OCI-LY7 (cell line): ENCODE results near the gene UCP1. TPM values are rescaled to one million over a fixed set of nuclear protein-coding genes. Genes with fewer than 3 reads are reported as not detected.

Experiments used
- BruUV-seq: library from RNA; stranded (reverse); fragments of 400-500 nt; replicated peaks from 2 replicates; lab custom pipeline; 2021; lab: Mats Ljungman, UMichigan
- CTCF ChIA-PET: fragments of 300-600 bp; sonication (Branson Sonifier 250); formaldehyde crosslinking; loops from one replicate; lab custom pipeline; 2022; ENCODE audit warnings: antibody characterized with exemption; ENCODE audit not compliant: unreplicated experiment; lab: Charles Lee
- POLR2A ChIA-PET: fragments of 300-600 bp; sonication (Branson Sonifier 250); formaldehyde crosslinking; loops from one replicate; lab custom pipeline; 2022; ENCODE audit warnings: antibody characterized with exemption; lab: Charles Lee
- DNase-seq: peaks from one replicate; pipeline ENCODE4 v3.0.0-alpha.2; 2015; ENCODE audit warnings: low spot score
- H2AFZ ChIP-seq: fragments of 200-600 bp; sonication (generic), shearing (Covaris generic); 2 replicates; pipeline ENCODE4 v1.6.1; 2014; ENCODE audit warnings: mild to moderate bottlenecking, antibody characterized with exemption, low read length, moderate library complexity
- H3K27ac ChIP-seq: fragments of 200-600 bp; sonication (generic); 2 replicates; pipeline ENCODE4 v1.5.1; 2014; ENCODE audit warnings: mixed run types, low read depth, mild to moderate bottlenecking, moderate library complexity, low read length, inconsistent platforms; ENCODE audit not compliant: poor library complexity, severe bottlenecking
- H3K36me3 ChIP-seq: fragments of 200-600 bp; sonication (generic); 2 replicates; pipeline ENCODE4 v1.6.1; 2014; ENCODE audit warnings: mild to moderate bottlenecking, antibody characterized with exemption, low read length, moderate library complexity, mixed read lengths; ENCODE audit not compliant: insufficient read depth
- H3K4me1 ChIP-seq: fragments of 200-600 bp; sonication (generic); 2 replicates; pipeline ENCODE4 v1.5.1; 2014; ENCODE audit warnings: mild to moderate bottlenecking, low read length; ENCODE audit not compliant: insufficient read depth, poor library complexity, severe bottlenecking
- H3K4me2 ChIP-seq: fragments of 200-600 bp; sonication (generic); 2 replicates; pipeline ENCODE4 v1.6.1; 2014; ENCODE audit warnings: mild to moderate bottlenecking, low read length
- H3K4me3 ChIP-seq: fragments of 200-600 bp; sonication (generic); 2 replicates; pipeline ENCODE4 v1.5.1; 2014; ENCODE audit warnings: mild to moderate bottlenecking, low read depth, low read length; ENCODE audit not compliant: poor library complexity, severe bottlenecking
- H3K79me2 ChIP-seq: fragments of 200-600 bp; sonication (generic); 2 replicates; pipeline ENCODE4 v1.6.1; 2016; ENCODE audit warnings: low read depth, mild to moderate bottlenecking, low read length, moderate library complexity, mixed read lengths; ENCODE audit not compliant: insufficient read depth
- H3K9me2 ChIP-seq: fragments of 200-600 bp; sonication (generic); 2 replicates; pipeline ENCODE4 v1.6.1; 2016; ENCODE audit warnings: mild to moderate bottlenecking, low read length, mixed read lengths; ENCODE audit not compliant: insufficient read depth
- H3K9me3 ChIP-seq: fragments of 200-600 bp; sonication (generic); 2 replicates; pipeline ENCODE4 v1.6.1; 2014; ENCODE audit warnings: mild to moderate bottlenecking, mixed run types, low read length, mixed read lengths
- H4K20me1 ChIP-seq: fragments of 200-600 bp; sonication (generic); 2 replicates; pipeline ENCODE4 v1.6.1; 2014; ENCODE audit warnings: mild to moderate bottlenecking, antibody characterized with exemption, low read length, moderate library complexity, mixed read lengths; ENCODE audit not compliant: insufficient read depth
- CTCF ChIP-seq: fragments of 200-600 bp; sonication (generic); conservative IDR thresholded peaks from 2 replicates; pipeline ENCODE4 v1.5.1; 2014; ENCODE audit warnings: mild to moderate bottlenecking, antibody characterized with exemption, low read length, moderate library complexity, mixed read lengths
- EZH2phosphoT487 ChIP-seq: fragments of 200-600 bp; sonication (generic); IDR thresholded peaks from 2 replicates; pipeline ENCODE4 v1.6.1; 2018; ENCODE audit warnings: low read depth, borderline replicate concordance, mild to moderate bottlenecking, mixed run types, antibody characterized with exemption, low read length, moderate library complexity, mixed read lengths
- intact Hi-C: fragments of 100-400 bp; cut with micrococcal nuclease; formaldehyde crosslinking; loops from one replicate; pipeline ENCODE4 v1.10.0; 2022; ENCODE audit not compliant: unreplicated experiment
- total RNA-seq, 2 experiments: library from RNA; depleted of rRNA in 1 of 2; stranded (reverse); fragments of >200 nt in 1 of 2; shearing (Covaris generic) in 1 of 2; gene quantifications; 2 replicates each; pipeline ENCODE4 v1.2.3, GENCODE V29; 2014 to 2022

The UCP1 gene
- total RNA-seq, 2 experiments from 2014 or later = not detected

GRCh38 chr4:140557831-140558435, 10.8 kb downstream of the UCP1 start:
- no peak for DNase-seq
- H3K79me2 ChIP-seq = no peaks in the 10 kb centered on the region
- no peak overlapping the region for H3K4me2 ChIP-seq
- intact Hi-C loops = no loop called here
- no peaks in the 10 kb centered on the region for H3K36me3 ChIP-seq
- ChIA-PET CTCF (interaction anchor here (0.6 kb wide), 1 partner anchor 599 kb away, joined by 3 read pairs; no protein-coding TSS in a partner anchor), POLR2A (interaction anchor here (1.5 kb wide), 1 partner anchor 13 kb away, joined by 5 read pairs; no protein-coding TSS in a partner anchor)
- no peak overlapping the region for H3K27ac ChIP-seq
- H3K9me2 ChIP-seq = no peaks in the 10 kb centered on the region
- TF ChIP-seq EZH2phosphoT487 = no peak
- TF ChIP-seq CTCF = no peak
- H4K20me1 ChIP-seq = no peaks in the 10 kb centered on the region
- no peak overlapping the region for H2AFZ ChIP-seq
- H3K9me3 ChIP-seq = no peaks in the 10 kb centered on the region
- peaks cover 23% of the 10 kb centered on the region for H3K4me1 ChIP-seq
- no peak overlapping the region for H3K4me3 ChIP-seq
- no TSS peak for BruUV-seq

- intact Hi-C loops = no loop called here
- POLR2A ChIA-PET = interaction anchor here (0.6 to 1.5 kb wide), 7 partner anchors 9 to 1861 kb away, joined by 3 to 6 read pairs (median 3); no protein-coding TSS in a partner anchor
- no peaks in the 10 kb centered on the region for H4K20me1 ChIP-seq
- H3K79me2 ChIP-seq = no peaks in the 10 kb centered on the region
- H3K9me2 ChIP-seq = no peaks in the 10 kb centered on the region
- H3K4me3 ChIP-seq = peak overlapping the region; percentile 17
- TF ChIP-seq EZH2phosphoT487 = no peak
- TF ChIP-seq CTCF = no peak
- DNase-seq = peak; percentile 13
- no peak overlapping the region for H3K27ac ChIP-seq
- H3K4me2 ChIP-seq = peak overlapping the region; percentile 47
- BruUV-seq = no TSS peak
- no peaks in the 10 kb centered on the region for H3K36me3 ChIP-seq
- peak overlapping the region; percentile 11; the same call in 1 of the 2 replicates for H2AFZ ChIP-seq
- no peaks in the 10 kb centered on the region for H3K9me3 ChIP-seq
- CTCF ChIA-PET = no interaction called here
- peaks cover 23% of the 10 kb centered on the region for H3K4me1 ChIP-seq
Observed at GRCh38 chr4:140556372-140557085, 12.2 kb downstream of the UCP1 start.
